SW480 (cell line): ENCODE measurements around the gene FOXP3.
"Not testable (repeated sequence)": the region's sequence is repeated elsewhere in the genome, so short reads cannot be mapped to it uniquely, and the experiment has no call there.

Experiments used
- DNase-seq: peaks from one replicate; pipeline ENCODE4 v3.0.0-alpha.2; 2016; ENCODE audit warnings: low spot score

The FOXP3 gene

DNA sequence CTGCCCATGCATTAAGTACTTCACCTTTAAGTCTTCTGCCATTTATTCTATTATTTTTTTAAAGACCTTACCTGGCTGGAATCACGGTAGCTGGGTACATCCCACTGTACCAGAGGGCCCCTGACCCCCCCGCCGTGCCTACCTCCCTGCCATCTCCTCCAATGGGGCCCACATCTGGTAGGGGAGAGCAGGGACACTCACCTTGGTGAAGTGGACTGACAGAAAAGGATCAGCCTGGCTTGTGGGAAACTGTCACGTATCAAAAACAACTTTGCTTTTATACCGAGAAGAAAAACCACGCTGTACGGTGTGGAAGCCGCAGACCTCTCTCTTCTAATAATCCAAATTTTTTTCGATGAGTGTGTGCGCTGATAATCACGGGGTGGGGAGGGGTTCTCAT lies at the start of gene FOXP3:
FOXP3 (minus strand) TSS at position 251 of the 400 bp plus-strand sequence. CDS start 6,205 bp downstream, outside the sequence.
- no peak for DNase-seq

GRCh38 chrX:49312176-49312575 lies 47.7 kb upstream of the FOXP3 start:
- no peak for DNase-seq

GRCh38 chrX:49310371-49310770 lies 45.9 kb upstream of the FOXP3 start:
- DNase-seq: no peak

- no peak for DNase-seq
These were observed 45.0 kb upstream of the FOXP3 start for GRCh38 chrX:49309401-49309981.

- no peak for DNase-seq
These were observed 44.2 kb upstream of the FOXP3 start for GRCh38 chrX:49308604-49309269.

GRCh38 chrX:49307775-49308174 lies 43.3 kb upstream of the FOXP3 start:
- DNase-seq: not testable (repeated sequence)

DNA sequence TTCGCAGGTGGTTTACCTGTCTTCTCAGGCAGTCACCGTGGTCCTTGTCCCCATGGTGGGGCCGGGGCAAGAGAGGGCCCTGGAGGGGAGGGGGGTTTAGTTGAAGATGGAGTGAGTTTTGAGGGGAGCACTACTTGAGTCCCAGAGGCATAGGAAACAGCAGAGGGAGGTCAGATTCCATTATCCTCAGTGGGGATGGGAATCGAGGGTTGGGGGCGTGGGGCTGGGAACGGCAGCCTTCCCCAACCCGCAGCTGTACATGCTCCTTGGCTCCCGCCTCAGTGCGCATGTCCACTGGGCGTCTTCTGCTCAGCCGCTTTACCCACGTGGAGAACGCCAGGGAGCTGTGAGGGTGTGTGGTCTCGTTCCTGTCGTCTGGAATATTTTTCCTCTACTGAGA lies 38.8 kb upstream of the FOXP3 start, which contains the start of gene GAGE10:
GAGE10 (plus strand) TSS at position 301 of the 400 bp plus-strand sequence. CDS start 1,214 bp downstream, outside the sequence.
- no peak for DNase-seq

GRCh38 chrX:49300703-49301102 lies 36.2 kb upstream of the FOXP3 start:
- DNase-seq: no peak

DNA sequence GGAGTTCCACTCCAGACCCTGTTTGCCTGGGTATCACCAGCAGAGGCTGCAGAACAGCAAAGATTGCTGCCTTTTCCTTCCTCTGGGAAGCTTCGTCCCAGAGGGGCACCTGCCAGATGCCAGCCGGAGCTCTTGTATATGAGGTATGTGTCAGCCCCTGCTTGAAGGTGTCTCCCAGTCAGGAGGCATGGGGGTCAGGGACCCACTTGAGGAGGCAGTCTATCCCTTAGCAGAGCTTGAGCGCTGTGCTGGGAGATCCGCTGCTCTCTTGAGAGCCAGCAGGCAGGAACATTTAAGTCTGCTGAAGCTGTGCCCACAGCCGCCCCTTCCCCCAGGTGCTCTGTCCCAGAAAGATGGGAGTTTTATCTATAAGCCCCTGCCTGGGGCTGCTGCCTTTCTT lies 34.8 kb upstream of the FOXP3 start:
- DNase-seq: not testable (repeated sequence)

DNA sequence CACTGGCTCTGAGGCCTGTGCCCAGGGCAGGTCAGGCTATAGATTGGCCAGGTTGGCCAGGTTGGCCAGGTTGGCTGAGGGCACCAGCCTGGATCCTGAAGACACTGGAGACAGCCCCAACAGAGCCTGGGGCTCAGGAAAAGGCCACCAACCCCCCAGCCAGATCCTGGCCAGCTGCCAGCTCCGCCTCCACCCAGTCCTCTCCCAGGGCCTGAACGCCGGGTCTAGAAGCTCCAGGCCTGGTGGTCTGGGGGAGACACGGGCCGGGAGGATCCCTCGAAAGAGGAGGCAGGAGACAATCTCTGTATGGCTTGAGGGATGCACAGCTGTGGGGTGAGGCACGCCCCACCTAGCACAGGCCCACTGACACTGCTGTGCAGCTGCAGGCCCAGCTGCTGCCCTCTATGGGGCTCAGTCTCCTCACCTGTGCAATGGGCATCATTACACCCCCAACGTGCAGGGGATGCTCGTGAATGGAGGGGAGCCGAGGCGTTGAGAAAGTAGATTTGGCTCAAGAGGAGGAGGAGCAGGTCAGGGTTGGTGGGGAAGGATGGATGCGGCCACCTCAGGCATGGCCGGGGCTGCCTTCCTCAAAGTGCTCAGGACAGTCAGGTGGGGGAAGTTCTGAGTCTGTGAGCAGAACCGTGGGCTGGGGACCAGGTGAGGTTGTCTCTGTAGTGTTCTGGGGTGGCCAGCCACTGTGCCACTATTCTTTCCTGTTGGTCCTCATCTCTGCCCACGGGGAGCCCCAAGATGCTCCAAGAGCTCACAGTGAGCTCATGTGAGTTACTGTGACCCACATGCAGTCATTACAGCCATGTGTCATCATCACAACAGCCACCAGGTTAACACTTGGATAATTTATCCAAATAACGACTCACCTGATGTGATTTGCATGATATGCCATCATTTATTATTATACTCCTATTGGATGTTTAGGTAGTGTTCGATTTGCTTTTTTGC lies 28.2 kb upstream of the FOXP3 start:
- no peak for DNase-seq

- DNase-seq: peak; percentile 57
These were observed 27.3 kb upstream of the FOXP3 start for GRCh38 chrX:49291615-49292337.

GRCh38 chrX:49290215-49290614 lies 25.7 kb upstream of the FOXP3 start:
- no peak for DNase-seq

GRCh38 chrX:49287665-49288064 lies 23.2 kb upstream of the FOXP3 start:
- DNase-seq: no peak

DNA sequence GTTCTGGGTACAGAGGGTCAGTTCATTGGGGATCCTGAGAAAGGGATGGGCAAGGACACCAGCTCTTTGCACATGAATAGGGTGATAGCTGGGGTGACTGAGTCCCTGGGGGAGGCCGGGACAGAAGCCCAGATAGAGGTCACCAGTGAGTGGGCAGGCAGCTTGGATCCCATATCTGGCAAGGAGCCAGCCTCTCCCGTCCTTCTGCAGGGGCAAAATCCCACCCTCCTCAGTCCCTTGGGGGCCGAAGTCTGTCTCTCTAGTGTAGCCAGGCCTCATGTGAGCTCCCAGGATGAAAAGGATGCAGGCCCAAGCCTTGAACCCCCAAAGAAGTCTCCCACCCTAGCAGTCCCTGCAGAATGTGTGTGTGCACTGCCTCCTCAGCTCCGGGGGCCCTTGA lies 22.1 kb upstream of the FOXP3 start:
- no peak for DNase-seq

GRCh38 chrX:49286136-49286535 lies 21.6 kb upstream of the FOXP3 start:
- no peak for DNase-seq

- no peak for DNase-seq
These were observed 19.7 kb upstream of the FOXP3 start for GRCh38 chrX:49284212-49284611.

DNA sequence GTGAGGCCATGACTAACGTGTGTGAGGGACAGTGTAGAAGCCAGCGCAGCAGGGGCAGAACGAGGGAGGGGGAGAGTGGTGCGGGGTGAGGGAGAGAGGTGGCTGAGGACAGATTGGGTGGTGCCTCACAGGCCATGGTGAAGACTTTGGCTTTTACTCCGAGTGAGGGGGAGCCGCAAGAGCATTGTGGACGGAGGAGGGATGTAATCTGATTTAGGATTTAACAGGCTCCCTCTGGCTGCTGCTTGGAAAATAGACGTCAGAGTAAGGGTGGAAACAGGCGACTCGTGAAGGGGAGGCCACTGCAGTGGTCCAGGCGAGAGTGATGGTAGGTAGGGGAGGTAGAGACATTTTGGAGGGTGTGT lies 18.1 kb upstream of the FOXP3 start:
- peak; percentile 14 for DNase-seq

DNA sequence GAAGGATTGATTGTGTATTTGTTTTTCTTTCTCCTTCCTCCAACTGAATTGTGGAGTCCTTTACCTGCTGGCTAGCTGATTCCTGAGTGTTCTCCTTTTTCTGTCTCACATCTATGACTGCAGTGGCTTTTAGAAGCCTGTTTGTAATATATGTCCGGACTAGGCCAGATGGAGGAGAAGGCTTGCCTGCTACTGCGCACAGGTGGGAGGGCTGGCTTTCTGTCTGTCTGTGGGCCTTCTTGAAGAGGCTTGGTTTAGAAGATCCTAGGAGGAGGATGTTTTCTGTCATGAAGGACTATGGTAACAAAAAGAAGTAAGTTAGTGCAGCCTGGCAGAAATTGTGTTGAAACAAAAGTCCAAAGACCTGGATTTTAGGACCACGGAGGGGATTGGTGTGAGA lies 13.6 kb upstream of the FOXP3 start:
- no peak for DNase-seq

- no peak for DNase-seq
These were observed 13.0 kb upstream of the FOXP3 start for GRCh38 chrX:49277535-49277830.

DNA sequence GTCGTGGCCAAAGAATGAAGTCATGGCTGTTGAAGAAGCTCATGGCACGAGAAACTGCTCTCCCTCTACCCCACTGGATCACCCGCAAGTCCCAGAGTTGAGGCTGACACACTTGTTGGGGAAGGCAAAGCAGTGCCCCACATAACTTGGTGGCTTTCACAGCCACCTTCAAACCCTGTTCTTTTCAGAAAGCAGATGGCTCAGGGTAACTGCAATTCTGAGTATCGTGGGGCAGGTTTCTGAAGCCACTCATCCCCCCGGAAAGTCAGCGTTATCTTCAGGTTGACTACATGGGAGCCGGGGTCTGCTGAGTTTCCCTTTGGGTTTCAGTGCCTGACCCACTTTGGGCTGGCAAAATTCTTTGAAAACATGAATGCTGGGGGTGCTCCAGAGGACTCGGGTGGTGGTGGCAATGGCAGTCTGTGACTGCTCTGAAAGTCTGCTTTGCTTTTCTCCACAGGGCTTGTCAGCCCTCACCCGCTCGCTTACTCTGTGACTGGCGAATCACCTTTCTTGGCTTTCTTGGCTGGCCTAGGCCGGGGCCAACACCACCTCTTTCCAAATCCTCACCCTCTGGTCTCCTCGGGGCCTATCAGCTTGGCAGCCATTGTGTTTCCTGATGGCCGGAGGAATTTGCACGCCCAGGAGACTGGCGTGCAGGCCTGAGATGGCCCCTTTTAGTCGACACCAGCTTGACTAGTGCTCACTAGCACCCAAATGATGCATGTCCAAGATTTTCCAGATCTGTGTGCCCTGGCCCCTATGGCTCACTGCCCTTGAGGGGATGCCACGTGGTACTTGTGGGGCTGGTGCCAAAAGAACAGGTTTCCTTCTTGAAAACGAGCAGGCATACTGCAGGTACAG lies 12.4 kb upstream of the FOXP3 start:
- DNase-seq: no peak

- DNase-seq: no peak
These were observed 11.7 kb upstream of the FOXP3 start for GRCh38 chrX:49276207-49276606.
